Rectal smooth muscle tissue (tissue), 1 donor: ENCODE data around the gene TGFB2.
"Not testable (repeated sequence)": the region's sequence is repeated elsewhere in the genome, so short reads cannot be mapped to it uniquely, and the experiment has no call there.

Source experiments
- H3K27ac ChIP-seq: one replicate; pipeline ENCODE4 v1.7.0; 2013; ENCODE audit warnings: low read depth, low read length, inconsistent platforms
- H3K27me3 ChIP-seq: one replicate; pipeline ENCODE4 v1.7.0; 2013; ENCODE audit warnings: low read length; ENCODE audit not compliant: control insufficient read depth, insufficient read depth
- H3K36me3 ChIP-seq: one replicate; pipeline ENCODE4 v1.7.0; 2013; ENCODE audit warnings: low read length; ENCODE audit not compliant: control insufficient read depth, insufficient read depth
- H3K4me1 ChIP-seq: one replicate; pipeline ENCODE4 v1.7.0; 2013; ENCODE audit warnings: low read length; ENCODE audit not compliant: control insufficient read depth, insufficient read depth
- H3K4me3 ChIP-seq: one replicate; pipeline ENCODE4 v1.7.0; 2013; ENCODE audit warnings: low read length
- H3K9ac ChIP-seq: one replicate; pipeline ENCODE4 v1.7.0; 2013; ENCODE audit warnings: low read length

Gene TGFB2

GRCh38 chr1:218314316-218314715, 30.8 kb upstream of the TGFB2 start:
- H3K4me3 ChIP-seq: no peak overlapping the region
- no peaks in the 10 kb centered on the region for H3K36me3 ChIP-seq
- no peak overlapping the region for H3K27ac ChIP-seq
- H3K9ac ChIP-seq: no peak overlapping the region
- H3K4me1 ChIP-seq: no peaks in the 10 kb centered on the region
- H3K27me3 ChIP-seq: no peaks in the 10 kb centered on the region

DNA sequence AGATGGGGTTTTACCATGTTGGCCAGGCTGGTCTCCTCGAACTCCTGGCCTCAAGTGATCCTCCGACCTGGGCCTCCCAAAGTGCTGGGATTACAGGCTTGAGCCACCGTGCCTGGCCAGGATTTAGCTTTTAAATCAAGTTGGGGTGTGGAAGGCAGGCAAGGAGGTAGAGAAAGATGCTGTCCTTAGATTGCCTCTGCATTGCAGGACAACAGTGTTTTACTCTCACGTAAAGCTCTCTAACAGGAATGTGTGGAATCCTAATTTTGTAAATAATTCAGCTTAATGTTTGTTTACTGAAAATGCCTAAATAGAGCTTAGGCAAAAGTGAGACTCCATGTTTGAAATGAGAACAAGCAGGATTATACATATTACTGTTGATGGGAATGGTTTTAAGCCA, 29.5 kb upstream of the TGFB2 start:
- H3K4me1 ChIP-seq: no peaks in the 10 kb centered on the region
- no peak overlapping the region for H3K9ac ChIP-seq
- H3K27me3 ChIP-seq: no peaks in the 10 kb centered on the region
- H3K4me3 ChIP-seq: no peak overlapping the region
- H3K27ac ChIP-seq: no peak overlapping the region
- no peaks in the 10 kb centered on the region for H3K36me3 ChIP-seq

- no peaks in the 10 kb centered on the region for H3K4me1 ChIP-seq
- no peak overlapping the region for H3K4me3 ChIP-seq
- no peaks in the 10 kb centered on the region for H3K27me3 ChIP-seq
- H3K36me3 ChIP-seq: no peaks in the 10 kb centered on the region
- H3K27ac ChIP-seq: no peak overlapping the region
- no peak overlapping the region for H3K9ac ChIP-seq
Measured at GRCh38 chr1:218317061-218317460, 28.1 kb upstream of the TGFB2 start.

DNA sequence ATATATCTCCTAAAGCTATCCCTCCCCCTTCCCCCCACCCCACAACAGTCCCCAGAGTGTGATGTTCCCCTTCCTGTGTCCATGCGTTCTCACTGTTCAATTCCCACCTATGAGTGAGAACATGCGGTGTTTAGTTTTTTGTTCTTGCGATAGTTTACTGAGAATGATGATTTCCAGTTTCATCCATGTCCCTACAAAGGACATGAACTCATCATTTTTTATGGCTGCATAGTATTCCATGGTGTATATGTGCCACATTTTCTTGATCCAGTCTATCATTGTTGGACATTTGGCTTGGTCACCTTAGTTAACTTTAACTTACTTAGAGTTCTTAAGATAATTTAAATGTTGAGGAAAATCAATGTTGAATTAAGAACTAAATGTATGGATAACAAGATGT, 25.0 kb upstream of the TGFB2 start:
- not testable (repeated sequence) for H3K36me3 ChIP-seq, H3K27me3 ChIP-seq, H3K4me1 ChIP-seq, H3K9ac ChIP-seq, H3K27ac ChIP-seq, H3K4me3 ChIP-seq

GRCh38 chr1:218322762-218323161, 22.4 kb upstream of the TGFB2 start:
- no peaks in the 10 kb centered on the region for H3K27me3 ChIP-seq
- H3K27ac ChIP-seq: no peak overlapping the region
- H3K4me1 ChIP-seq: no peaks in the 10 kb centered on the region
- no peak overlapping the region for H3K4me3 ChIP-seq
- peaks cover 3% of the 10 kb centered on the region for H3K36me3 ChIP-seq
- H3K9ac ChIP-seq: no peak overlapping the region

- Histone ChIP-seq H3K27ac (no peak overlapping the region), H3K4me3 (no peak overlapping the region), H3K4me1 (no peaks in the 10 kb centered on the region), H3K27me3 (no peaks in the 10 kb centered on the region), H3K36me3 (peaks cover 3% of the 10 kb centered on the region), H3K9ac (no peak overlapping the region)
Measured at GRCh38 chr1:218323568-218324225, 21.4 kb upstream of the TGFB2 start.

DNA sequence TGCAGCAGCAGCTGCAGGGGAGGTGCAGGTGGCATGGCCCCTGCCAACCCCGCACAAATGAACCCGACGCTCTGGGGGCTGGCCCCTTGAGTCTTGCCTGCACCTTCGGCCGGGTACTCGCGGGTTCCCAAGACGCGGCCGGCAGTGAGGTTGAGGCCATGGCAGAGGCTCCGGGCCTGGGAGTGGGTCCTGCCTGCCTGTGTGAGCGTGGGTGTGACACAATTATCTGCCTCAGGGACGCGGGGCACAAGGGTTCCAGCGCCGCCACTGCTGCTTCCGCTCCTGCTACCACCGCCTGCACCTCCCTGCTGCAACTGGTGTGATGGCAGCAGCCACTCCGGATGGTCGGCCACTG, 20.9 kb upstream of the TGFB2 start:
- Histone ChIP-seq H3K9ac (no peak overlapping the region), H3K4me3 (no peak overlapping the region), H3K36me3 (peaks cover 3% of the 10 kb centered on the region), H3K27ac (no peak overlapping the region), H3K27me3 (no peaks in the 10 kb centered on the region), H3K4me1 (no peaks in the 10 kb centered on the region)

GRCh38 chr1:218328769-218329168, 16.4 kb upstream of the TGFB2 start:
- H3K36me3 ChIP-seq: no peaks in the 10 kb centered on the region
- no peak overlapping the region for H3K4me3 ChIP-seq
- H3K4me1 ChIP-seq: no peaks in the 10 kb centered on the region
- H3K9ac ChIP-seq: no peak overlapping the region
- H3K27ac ChIP-seq: no peak overlapping the region
- H3K27me3 ChIP-seq: no peaks in the 10 kb centered on the region

- no peaks in the 10 kb centered on the region for H3K27me3 ChIP-seq
- no peaks in the 10 kb centered on the region for H3K4me1 ChIP-seq
- no peak overlapping the region for H3K27ac ChIP-seq
- no peak overlapping the region for H3K4me3 ChIP-seq
- no peaks in the 10 kb centered on the region for H3K36me3 ChIP-seq
- no peak overlapping the region for H3K9ac ChIP-seq
Measured at GRCh38 chr1:218330043-218330623, 15.0 kb upstream of the TGFB2 start.

DNA sequence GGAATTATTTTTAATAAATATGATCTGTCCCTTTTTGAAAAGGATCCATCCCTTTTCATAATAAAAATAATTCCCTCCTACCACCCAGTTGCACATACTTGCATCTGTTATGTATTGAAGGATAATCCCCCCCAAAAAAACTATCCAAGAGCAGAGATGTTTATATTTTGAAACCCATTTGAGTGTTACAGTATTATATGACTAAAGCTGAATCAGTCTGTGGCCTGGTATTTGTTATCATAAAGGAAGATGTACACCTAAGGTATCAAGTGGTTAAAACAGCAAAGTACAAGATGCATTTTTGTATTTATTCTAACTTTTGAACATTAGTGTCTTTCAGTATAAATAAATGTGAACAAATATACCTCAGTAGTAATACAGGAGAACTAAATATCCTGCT, 12.7 kb upstream of the TGFB2 start:
- Histone ChIP-seq H3K4me1 (no peaks in the 10 kb centered on the region), H3K4me3 (no peak overlapping the region), H3K9ac (no peak overlapping the region), H3K36me3 (no peaks in the 10 kb centered on the region), H3K27ac (no peak overlapping the region), H3K27me3 (no peaks in the 10 kb centered on the region)

DNA sequence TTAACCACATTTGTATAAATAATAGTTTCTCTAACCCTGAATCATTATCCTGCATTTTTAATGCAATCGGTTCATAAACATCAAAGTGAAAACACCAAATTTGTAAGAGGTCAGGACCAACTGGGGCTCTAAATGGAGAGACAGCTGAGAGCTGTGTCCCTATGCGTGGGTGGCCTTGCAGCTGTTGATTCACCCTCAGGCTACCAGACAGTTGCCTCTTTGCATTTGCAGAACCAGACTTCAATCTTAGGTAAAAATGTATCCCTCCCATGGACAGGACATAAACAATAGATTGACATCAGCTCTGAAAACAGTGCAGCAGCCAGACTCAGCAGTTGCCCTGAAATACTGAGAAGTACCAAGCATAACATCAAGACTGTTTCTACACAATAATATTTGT, 8.8 kb upstream of the TGFB2 start:
- Histone ChIP-seq H3K27me3 (no peaks in the 10 kb centered on the region), H3K36me3 (no peaks in the 10 kb centered on the region), H3K4me1 (no peaks in the 10 kb centered on the region), H3K9ac (no peak overlapping the region), H3K4me3 (no peak overlapping the region), H3K27ac (no peak overlapping the region)

DNA sequence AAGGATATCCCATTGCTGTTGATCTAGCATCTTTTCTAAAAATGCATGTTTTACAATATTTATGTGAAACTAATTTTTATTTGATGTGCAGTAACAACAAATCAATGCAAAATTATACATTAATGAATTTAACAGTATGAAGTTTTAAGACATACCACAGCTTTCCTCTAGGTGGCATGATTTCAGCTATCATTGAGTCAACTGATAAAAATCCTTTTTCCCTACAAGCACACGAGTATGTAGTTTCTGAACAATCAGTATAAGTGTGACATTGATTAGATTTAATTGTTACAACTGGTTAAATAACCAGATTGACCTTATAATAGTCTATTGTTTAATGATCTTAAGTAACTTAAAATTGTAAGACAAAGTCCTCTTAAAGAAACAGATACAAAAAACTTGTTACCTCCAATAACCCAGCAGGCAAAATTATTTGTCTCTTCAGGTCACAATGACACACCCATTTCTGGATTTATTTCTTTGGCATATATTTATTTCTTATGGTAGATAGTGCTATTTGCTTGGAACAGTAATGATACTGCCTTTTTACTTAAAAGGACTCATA, 5.8 kb upstream of the TGFB2 start:
- Histone ChIP-seq H3K4me1 (no peaks in the 10 kb centered on the region), H3K36me3 (no peaks in the 10 kb centered on the region), H3K4me3 (no peak overlapping the region), H3K27ac (no peak overlapping the region), H3K27me3 (no peaks in the 10 kb centered on the region), H3K9ac (no peak overlapping the region)

DNA sequence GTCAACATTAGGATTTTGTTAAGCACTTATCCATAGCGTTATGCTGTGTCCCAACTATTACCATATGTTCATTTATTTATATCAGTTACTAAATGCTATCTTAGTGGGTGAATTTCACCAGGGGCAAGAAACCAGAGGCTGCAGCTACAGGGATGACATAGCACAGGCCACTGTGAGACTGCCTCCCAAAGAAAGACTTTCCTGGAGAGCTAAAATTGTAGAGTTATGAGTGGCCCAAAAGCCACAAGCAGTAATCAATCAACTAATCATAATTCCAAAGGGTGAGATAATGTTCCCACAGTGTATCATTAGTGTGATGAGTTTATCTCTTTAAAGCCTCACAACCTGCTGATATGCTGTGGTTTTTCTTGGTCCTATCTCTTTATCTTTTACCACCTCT, 3.8 kb upstream of the TGFB2 start:
- Histone ChIP-seq H3K27ac (no peak overlapping the region), H3K36me3 (no peaks in the 10 kb centered on the region), H3K4me1 (no peaks in the 10 kb centered on the region)

More for the DNA sequence above, 3.8 kb upstream of the TGFB2 start:
- Histone ChIP-seq H3K27me3 (no peaks in the 10 kb centered on the region), H3K9ac (no peak overlapping the region), H3K4me3 (no peak overlapping the region)
